Right atrium auricular region (tissue), 2 donors: ENCODE data around the gene PRPF18. TPM values are rescaled to one million over a fixed set of nuclear protein-coding genes. Genes with fewer than 3 reads are reported as not detected.
A peak's percentile ranks its signal among the peaks of the same experiment; 100 is the strongest.

Source experiments
- DNase-seq: peaks from one replicate; pipeline ENCODE4 v3.0.0-alpha.2; 2019; ENCODE audit warnings: low spot score
- H3K27ac ChIP-seq, 2 donors: fragments of 200-600 bp; sonication (generic); 1 replicate in 1 of 2; 2 replicates in 1 of 2; pipeline ENCODE4 v1.5.1; 2016 to 2019
- H3K27me3 ChIP-seq, 2 donors: fragments of 200-600 bp; sonication (generic); one replicate each; pipeline versions ENCODE4 v1.5.1 to v1.6.0; 2017 to 2019
- H3K36me3 ChIP-seq: fragments of 200-600 bp; sonication (generic); one replicate; pipeline ENCODE4 v1.5.1; 2016
- H3K4me1 ChIP-seq, 2 donors: fragments of 200-600 bp; sonication (generic); one replicate each; pipeline versions ENCODE4 v1.5.1 to v1.6.0; 2017 to 2019
- H3K4me3 ChIP-seq, 2 donors: fragments of 200-600 bp; sonication (generic); 1 replicate in 1 of 2; 2 replicates in 1 of 2; pipeline ENCODE4 v1.5.1; 2017 to 2019; ENCODE audit warnings: mild to moderate bottlenecking in 1 of 2, moderate library complexity in 1 of 2
- H3K9me3 ChIP-seq, 2 donors: fragments of 200-600 bp; sonication (generic); one replicate each; pipeline ENCODE4 v1.5.1; 2019
- CTCF ChIP-seq, 2 donors: fragments of 200-600 bp; sonication (generic); IDR thresholded peaks; one replicate each; pipeline ENCODE4 v1.5.1; 2019; ENCODE audit warnings: antibody characterized with exemption in 2 of 2
- total RNA-seq, 2 donors: library from RNA; depleted of rRNA; stranded (reverse); fragments of >200 nt; gene quantifications; one replicate each; pipeline ENCODE4 v1.1.0, GENCODE V29; 2016

PRPF18 gene
- total RNA-seq, 2 donors from 2014 or later: 15.1 to 19.1 TPM

GRCh38 chr10:13608246-13608853, 21.6 kb downstream of the PRPF18 start:
- no peaks in the 10 kb centered on the region for H3K4me1 ChIP-seq
- no peak overlapping the region for H3K4me3 ChIP-seq
- no peak overlapping the region for H3K27ac ChIP-seq
- no peaks in the 10 kb centered on the region for H3K9me3 ChIP-seq
- TF ChIP-seq CTCF (IDR thresholded peaks at IDR 0.05): no peak
- peaks cover 46% of the 10 kb centered on the region for H3K36me3 ChIP-seq
- DNase-seq: no peak
- no peaks in the 10 kb centered on the region for H3K27me3 ChIP-seq

- peaks cover 53% of the 10 kb centered on the region for H3K36me3 ChIP-seq
Observed at GRCh38 chr10:13612654-13613373, 26.0 kb downstream of the PRPF18 start.

GRCh38 chr10:13613519-13613918, 26.8 kb downstream of the PRPF18 start:
- H3K27ac ChIP-seq: no peak overlapping the region
- no peak for DNase-seq
- peaks cover 53% of the 10 kb centered on the region for H3K36me3 ChIP-seq
- no peak overlapping the region for H3K4me3 ChIP-seq
- H3K4me1 ChIP-seq: no peaks in the 10 kb centered on the region
- no peaks in the 10 kb centered on the region for H3K27me3 ChIP-seq
- peak in 1 of 2 donors; percentile 53 for TF ChIP-seq CTCF (IDR thresholded peaks at IDR 0.05)
- H3K9me3 ChIP-seq: no peaks in the 10 kb centered on the region

More at GRCh38 chr10:13612654-13613373, 26.0 kb downstream of the PRPF18 start:
- DNase-seq: no peak
- TF ChIP-seq CTCF (IDR thresholded peaks at IDR 0.05): no peak
- Histone ChIP-seq H3K9me3 (no peaks in the 10 kb centered on the region), H3K27me3 (no peaks in the 10 kb centered on the region), H3K4me1 (no peaks in the 10 kb centered on the region), H3K27ac (no peak overlapping the region), H3K4me3 (no peak overlapping the region)

GRCh38 chr10:13614530-13615332, 28.0 kb downstream of the PRPF18 start:
- Histone ChIP-seq H3K36me3 (peaks cover 43% of the 10 kb centered on the region), H3K4me3 (no peak overlapping the region), H3K27ac (no peak overlapping the region), H3K27me3 (no peaks in the 10 kb centered on the region), H3K4me1 (no peaks in the 10 kb centered on the region), H3K9me3 (no peaks in the 10 kb centered on the region)
- no peak for TF ChIP-seq CTCF (IDR thresholded peaks at IDR 0.05)
- no peak for DNase-seq

- Histone ChIP-seq H3K27me3 (no peaks in the 10 kb centered on the region), H3K4me3 (no peak overlapping the region), H3K4me1 (no peaks in the 10 kb centered on the region), H3K9me3 (no peaks in the 10 kb centered on the region), H3K36me3 (peaks cover 35% of the 10 kb centered on the region), H3K27ac (no peak overlapping the region)
- TF ChIP-seq CTCF (IDR thresholded peaks at IDR 0.05): no peak
- no peak for DNase-seq
Observed at GRCh38 chr10:13615650-13616300, 29.0 kb downstream of the PRPF18 start.
